T-cell (primary cell): ENCODE results near the gene LIPT2. TPM values are rescaled to one million over a fixed set of nuclear protein-coding genes. Genes with fewer than 3 reads are reported as not detected.
"Not testable (repeated sequence)": the region's sequence is repeated elsewhere in the genome, so short reads cannot be mapped to it uniquely, and the experiment has no call there.

Experiments used
- ATAC-seq, 4 experiments: fragments of 200-7000 bp in 3 of 4; fragments of 150-1000 bp in 1 of 4; cut with Tn5 transposase; replicated peaks in 1 of 4; 1 replicate in 3 of 4; 2 replicates in 1 of 4; pipeline ENCODE4 v1.10.0; 2021; ENCODE audit warnings: moderate library complexity in 3 of 4, mild to moderate bottlenecking in 2 of 4, moderate number of reproducible peaks in 1 of 4
- CTCF ChIA-PET, 2 donors: fragments of 300-600 bp; sonication (Branson Sonifier 250); formaldehyde crosslinking; loops; one replicate each; lab custom pipeline; 2022; ENCODE audit warnings: antibody characterized with exemption in 2 of 2; lab: Charles Lee
- POLR2A ChIA-PET, 2 donors: fragments of 300-600 bp; sonication (Branson Sonifier 250); formaldehyde crosslinking; loops; one replicate each; lab custom pipeline; 2022; ENCODE audit warnings: antibody characterized with exemption in 2 of 2; lab: Charles Lee
- DNase-seq, 35 experiments: peaks; one replicate each; pipeline versions ENCODE4 v3.0.0 to v3.0.0-alpha.2; 2013 to 2023
- H3K27ac ChIP-seq: one replicate; pipeline ENCODE4 v1.5.1; 2013; ENCODE audit warnings: low read length
- H3K27me3 ChIP-seq, 2 experiments: replicated peaks in 1 of 2; 1 replicate in 1 of 2; 2 replicates in 1 of 2; pipeline versions ENCODE4 v1.6.1 to v1.7.0; 2013; ENCODE audit warnings: low read length in 1 of 2, mixed read lengths in 1 of 2; ENCODE audit not compliant: control insufficient read depth in 2 of 2, insufficient read depth in 2 of 2; ENCODE audit errors: extremely low read depth in 1 of 2
- H3K36me3 ChIP-seq, 2 donors: 1 replicate in 1 of 2; 2 replicates in 1 of 2; pipeline versions ENCODE4 v1.6.1 to v1.7.0; 2013; ENCODE audit warnings: low read length in 1 of 2; ENCODE audit not compliant: control insufficient read depth in 2 of 2, insufficient read depth in 1 of 2; ENCODE audit errors: extremely low read depth in 1 of 2
- H3K4me1 ChIP-seq, 2 experiments: 1 replicate in 1 of 2; 2 replicates in 1 of 2; pipeline versions ENCODE4 v1.6.1 to v1.7.0; 2013; ENCODE audit warnings: low read length in 2 of 2, mixed read lengths in 1 of 2; ENCODE audit not compliant: insufficient read depth in 2 of 2, control insufficient read depth in 1 of 2; ENCODE audit errors: extremely low read depth in 1 of 2
- H3K4me3 ChIP-seq, 2 donors: 1 replicate in 1 of 2; 2 replicates in 1 of 2; pipeline versions ENCODE4 v1.5.1 to v1.7.0; 2013; ENCODE audit warnings: mild to moderate bottlenecking in 2 of 2, low read length in 1 of 2, moderate library complexity in 1 of 2; ENCODE audit not compliant: control insufficient read depth in 1 of 2; ENCODE audit errors: extremely low read depth in 1 of 2
- H3K9me3 ChIP-seq: 2 replicates; pipeline ENCODE4 v1.7.0; 2013
- H3K27ac Mint-ChIP-seq, 2 donors: one replicate each; pipeline ENCODE4 v1.8.0; 2020 to 2021; ENCODE audit warnings: mild to moderate bottlenecking in 2 of 2, mixed read lengths in 2 of 2
- H3K27me3 Mint-ChIP-seq, 2 donors: one replicate each; pipeline ENCODE4 v1.8.0; 2021 to 2022; ENCODE audit warnings: mixed read lengths in 2 of 2
- H3K36me3 Mint-ChIP-seq: one replicate; pipeline ENCODE4 v1.8.0; 2021; ENCODE audit warnings: mixed read lengths
- H3K4me1 Mint-ChIP-seq, 3 donors: one replicate each; pipeline ENCODE4 v1.8.0; 2020 to 2022; ENCODE audit warnings: mixed read lengths in 3 of 3, mild to moderate bottlenecking in 1 of 3
- H3K4me3 Mint-ChIP-seq, 3 donors: one replicate each; pipeline ENCODE4 v1.8.0; 2020 to 2022; ENCODE audit warnings: mild to moderate bottlenecking in 3 of 3, mixed read lengths in 3 of 3, moderate library complexity in 3 of 3
- H3K9me3 Mint-ChIP-seq, 3 donors: one replicate each; pipeline ENCODE4 v1.8.0; 2020 to 2022; ENCODE audit warnings: mixed read lengths in 3 of 3
- WGBS: methylation state at CpG from one replicate; pipeline ENCODE4 v1.1.5; 2013; ENCODE audit warnings: missing lambda C conversion rate; ENCODE audit not compliant: insufficient coverage; 5-methylcytosine and 5-hydroxymethylcytosine counted together
- total RNA-seq, 35 experiments: library from RNA in 6 of 35; stranded (reverse) in 6 of 35; fragments of 120-200 nt in 1 of 35; gene quantifications; one replicate each; pipeline versions ENCODE4 v1.2.1 to v1.2.4 and lab custom pipeline; 2013 to 2026

LIPT2 gene
- total RNA-seq (10 to 100 TPM in 4 of 5 donors, 1 to 10 TPM in 1; 8.9 to 16.1 (median 11.5) TPM), total RNA-seq (lab: John Stamatoyannopoulos, UW) (0.63 to 12.4 (median 5.0) reads per million in 29 experiments)
- total RNA-seq (2013) = 10.7 TPM

DNA sequence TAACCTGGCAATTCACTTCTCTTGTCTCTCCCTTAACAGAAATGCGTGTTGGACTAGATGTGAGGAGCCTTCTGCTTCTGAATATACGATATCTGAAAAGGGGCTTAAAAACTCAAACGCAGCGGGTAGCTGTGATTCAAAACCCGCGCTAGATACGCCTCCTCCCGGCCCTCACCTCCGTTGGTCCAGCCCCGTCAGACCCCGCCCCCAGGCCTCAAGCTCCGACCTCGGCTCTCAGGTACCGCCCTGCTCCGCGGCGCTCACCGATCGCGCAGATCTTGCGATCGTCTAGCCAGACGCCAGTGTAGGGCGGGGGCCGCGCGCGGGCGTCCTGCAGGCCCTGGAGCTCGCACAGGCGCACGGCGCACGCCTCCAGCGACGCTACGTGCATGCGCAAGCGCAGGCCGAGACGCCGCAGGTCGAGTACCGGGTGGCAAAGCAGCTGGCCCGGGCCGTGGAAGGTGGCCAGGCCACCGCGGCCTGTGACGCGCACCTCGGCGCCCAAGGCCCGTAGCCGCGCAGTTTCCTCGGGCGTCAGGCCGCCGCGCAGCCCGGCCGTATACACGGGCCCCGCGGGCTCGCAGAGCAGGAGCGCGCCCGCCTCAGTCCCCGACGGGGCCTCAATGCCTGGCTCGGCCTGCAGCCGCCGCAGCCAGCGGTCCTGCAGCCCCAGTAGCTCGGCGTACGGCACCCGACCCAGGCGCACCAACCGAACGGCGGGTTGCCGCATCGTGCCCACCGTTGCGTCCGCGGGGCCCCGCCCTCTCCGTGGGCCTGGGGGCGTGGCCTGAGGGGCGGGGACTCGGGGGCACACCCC lies at the start of gene LIPT2:
LIPT2 (minus strand) TSS at position 751 of the 817 bp plus-strand sequence; CDS start at position 730, 21 bp downstream.
- H3K27me3 Mint-ChIP-seq = no peaks in the 10 kb centered on the region
- POLR2A ChIA-PET = interaction anchor here in 1 of 2 donors (1.6 kb wide), 1 partner anchor 95 kb away, joined by 16 read pairs; the partner anchor contains the start of gene PGM2L1
- Histone ChIP-seq H3K27me3 (no peaks in the 10 kb centered on the region), H3K4me1 (peaks cover 5 to 15% of the 10 kb centered on the region in 2 experiments), H3K4me3 (peak within 1 kb of the TSS; percentile 54 to 68), H3K9me3 (peaks cover 4% of the 10 kb centered on the region), H3K27ac (peak within 1 kb of the TSS; percentile 52), H3K36me3 (no peaks in the 10 kb centered on the region)
- H3K9me3 Mint-ChIP-seq = peaks cover 0 to 6% (median 0%) of the 10 kb centered on the region in 3 donors
- peaks cover 12% of the 10 kb centered on the region for H3K36me3 Mint-ChIP-seq
- DNase-seq = peak; percentile 90 to 99 (median 98)
- peak within 1 kb of the TSS; percentile 82 to 83 (median 83) for H3K4me3 Mint-ChIP-seq
- H3K4me1 Mint-ChIP-seq = peaks cover 26 to 31% (median 27%) of the 10 kb centered on the region in 3 donors
- peak within 1 kb of the TSS; percentile 94 for H3K27ac Mint-ChIP-seq
- CTCF ChIA-PET = interaction anchor here (0.5 to 1.6 kb wide), 11 partner anchors 24 to 729 kb away, joined by 3 to 6 read pairs (median 4); partner anchors contain the start of genes PGM2L1 (in 1 of the 2) and POLD3 (in 1 of the 2)
- under 1% methylated on average over 86 of the region's 94 CpGs for WGBS
- ATAC-seq = peak; percentile 94 to 98 (median 97)

DNA sequence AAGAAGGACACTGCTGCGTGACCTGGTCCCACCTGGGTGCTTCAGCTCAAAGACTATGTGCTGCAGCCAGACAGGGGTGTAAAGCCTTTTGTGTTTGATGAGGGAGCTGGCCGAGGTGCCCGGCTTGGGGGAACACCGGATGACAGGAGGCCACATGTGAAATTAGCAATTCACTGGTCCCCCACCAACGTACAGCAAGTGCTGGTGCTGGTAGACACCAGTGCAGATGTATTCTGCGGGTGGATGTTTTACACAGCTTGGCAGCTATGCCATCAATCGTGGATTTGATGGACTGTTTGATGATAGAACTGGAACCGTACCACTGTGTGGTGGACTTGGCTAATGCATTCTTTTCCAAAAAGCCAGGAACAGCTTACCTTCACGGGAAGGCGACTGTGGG lies 47.9 kb upstream of the LIPT2 start:
- H3K36me3 ChIP-seq = no peaks in the 10 kb centered on the region
- H3K4me3 Mint-ChIP-seq = no peak overlapping the region
- no peaks in the 10 kb centered on the region for H3K4me1 Mint-ChIP-seq
- H3K4me1 ChIP-seq = no peaks in the 10 kb centered on the region
- peaks cover 8 to 26% (median 25%) of the 10 kb centered on the region in 3 donors for H3K9me3 Mint-ChIP-seq
- ATAC-seq (no peak), DNase-seq (no peak)
- POLR2A ChIA-PET = no interaction called here
- no peak overlapping the region for H3K27ac ChIP-seq
- H3K27ac Mint-ChIP-seq = no peak overlapping the region
- H3K9me3 ChIP-seq = no peaks in the 10 kb centered on the region
- H3K36me3 Mint-ChIP-seq = no peaks in the 10 kb centered on the region
- H3K27me3 ChIP-seq = peaks cover 0 to 8% of the 10 kb centered on the region in 2 experiments
- peaks cover 6 to 12% of the 10 kb centered on the region in 2 donors for H3K27me3 Mint-ChIP-seq
- H3K4me3 ChIP-seq = no peak overlapping the region
- 92% methylated on average over 10 of the region's 10 CpGs for WGBS
- CTCF ChIA-PET = no interaction called here

DNA sequence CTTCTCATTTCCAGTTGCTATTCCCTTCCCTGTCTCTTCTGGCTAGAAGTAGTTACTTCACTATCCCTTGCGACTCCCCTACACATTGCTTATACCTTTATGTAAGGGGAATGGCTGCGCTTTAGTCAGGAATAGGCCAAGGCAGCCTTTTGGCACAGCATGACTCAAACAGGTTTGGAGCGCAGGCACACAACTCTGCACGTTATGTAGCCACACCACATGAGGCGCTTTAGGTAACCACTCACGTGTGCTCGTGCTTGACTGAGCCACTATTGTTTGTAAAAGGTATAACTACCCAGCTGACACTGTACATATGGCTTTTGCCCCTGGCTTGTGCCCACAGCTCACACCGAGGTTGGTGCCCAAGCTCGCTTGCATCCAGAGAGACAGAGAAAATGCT lies 46.7 kb upstream of the LIPT2 start:
- DNase-seq (no peak), ATAC-seq (no peak)
- Mint-ChIP-seq H3K4me3 (no peak overlapping the region), H3K27me3 (peaks cover 6 to 12% of the 10 kb centered on the region in 2 donors), H3K9me3 (peaks cover 8 to 26% (median 25%) of the 10 kb centered on the region in 3 donors), H3K4me1 (no peaks in the 10 kb centered on the region), H3K36me3 (no peaks in the 10 kb centered on the region), H3K27ac (no peak overlapping the region)
- H3K9me3 ChIP-seq = no peaks in the 10 kb centered on the region
- no peaks in the 10 kb centered on the region for H3K36me3 ChIP-seq
- no peak overlapping the region for H3K4me3 ChIP-seq
- no peaks in the 10 kb centered on the region for H3K4me1 ChIP-seq
- POLR2A ChIA-PET = no interaction called here
- WGBS = 89% methylated on average over 6 of the region's 9 CpGs
- CTCF ChIA-PET = no interaction called here
- peaks cover 0 to 8% of the 10 kb centered on the region in 2 experiments for H3K27me3 ChIP-seq
- no peak overlapping the region for H3K27ac ChIP-seq

- ATAC-seq (no peak), DNase-seq (no peak)
- CTCF ChIA-PET = interaction anchor here in 1 of 2 donors (0.7 kb wide), 1 partner anchor 523 kb away, joined by 3 read pairs; no protein-coding TSS in a partner anchor
- Histone ChIP-seq H3K27ac (no peak overlapping the region), H3K27me3 (peaks cover 0 to 8% of the 10 kb centered on the region in 2 experiments), H3K9me3 (no peaks in the 10 kb centered on the region), H3K4me3 (no peak overlapping the region), H3K36me3 (no peaks in the 10 kb centered on the region), H3K4me1 (no peaks in the 10 kb centered on the region)
- Mint-ChIP-seq H3K4me1 (no peaks in the 10 kb centered on the region), H3K9me3 (peaks cover 8 to 20% (median 19%) of the 10 kb centered on the region in 3 donors), H3K4me3 (no peak overlapping the region), H3K27me3 (peaks cover 6 to 14% of the 10 kb centered on the region in 2 donors), H3K36me3 (no peaks in the 10 kb centered on the region), H3K27ac (no peak overlapping the region)
- POLR2A ChIA-PET = no interaction called here
Measured at GRCh38 chr11:74538680-74539079, 45.2 kb upstream of the LIPT2 start.

DNA sequence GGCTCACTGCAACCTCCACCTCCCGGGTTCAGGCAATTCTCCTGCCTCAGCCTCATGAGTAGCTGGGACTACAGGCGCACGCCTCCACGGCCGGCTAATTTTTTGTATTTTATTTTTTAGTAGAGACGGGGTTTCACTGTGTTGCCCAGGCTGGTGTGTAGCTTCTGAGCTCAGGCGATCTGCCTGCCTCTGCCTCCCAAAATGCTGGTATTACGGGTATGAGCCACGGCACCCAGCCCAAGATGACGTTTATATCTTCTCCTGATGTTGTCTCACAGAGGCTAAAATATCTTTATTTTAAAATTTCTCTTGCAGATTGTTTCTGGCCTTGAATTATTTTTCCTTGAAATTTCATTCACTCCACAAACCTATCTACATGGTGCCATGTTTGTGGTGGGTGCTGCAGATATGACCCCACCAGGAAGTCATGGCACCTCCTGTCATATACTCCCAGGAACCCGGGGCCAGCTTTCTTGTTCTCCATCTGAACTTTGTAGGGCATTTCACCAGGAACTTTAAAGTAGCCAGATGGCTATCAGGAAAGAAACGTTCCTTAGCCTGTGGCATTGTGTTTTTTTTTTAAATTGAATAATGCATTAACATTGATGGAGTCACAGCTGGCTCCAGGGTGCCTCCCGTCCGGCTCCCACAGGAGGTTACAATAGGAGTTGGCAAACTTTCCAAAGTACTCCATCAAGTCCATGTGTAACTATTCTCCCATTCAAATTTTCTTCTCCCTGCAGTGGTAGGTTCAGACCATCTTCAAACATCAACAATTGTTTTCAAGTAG lies 42.0 kb upstream of the LIPT2 start:
- WGBS = 90% methylated on average over 2 of the region's 14 CpGs
- H3K4me3 Mint-ChIP-seq = no peak overlapping the region

GRCh38 chr11:74534946-74535275 lies 41.4 kb upstream of the LIPT2 start:
- CTCF ChIA-PET = not testable (repeated sequence)

More for the DNA sequence above, 42.0 kb upstream of the LIPT2 start:
- Mint-ChIP-seq H3K9me3 (peaks cover 8 to 16% (median 15%) of the 10 kb centered on the region in 3 donors), H3K27me3 (peaks cover 6 to 11% of the 10 kb centered on the region in 2 donors), H3K36me3 (no peaks in the 10 kb centered on the region), H3K4me1 (no peaks in the 10 kb centered on the region), H3K27ac (no peak overlapping the region)
- Histone ChIP-seq H3K4me1 (no peaks in the 10 kb centered on the region), H3K27me3 (peaks cover 0 to 3% of the 10 kb centered on the region in 2 experiments), H3K36me3 (no peaks in the 10 kb centered on the region), H3K9me3 (no peaks in the 10 kb centered on the region), H3K27ac (no peak overlapping the region), H3K4me3 (no peak overlapping the region)
- DNase-seq (no peak), ATAC-seq (no peak)
- POLR2A ChIA-PET = no interaction called here
- CTCF ChIA-PET = no interaction called here

More at GRCh38 chr11:74534946-74535275, 41.4 kb upstream of the LIPT2 start:
- H3K4me3 Mint-ChIP-seq, H3K4me3 ChIP-seq, H3K36me3 Mint-ChIP-seq, H3K27me3 Mint-ChIP-seq, POLR2A ChIA-PET, H3K4me1 Mint-ChIP-seq, H3K27me3 ChIP-seq, ATAC-seq, DNase-seq, H3K9me3 ChIP-seq, H3K4me1 ChIP-seq, H3K27ac ChIP-seq, H3K27ac Mint-ChIP-seq, H3K36me3 ChIP-seq: not testable (repeated sequence)
- WGBS = 92% methylated on average over 5 of the region's 10 CpGs
- H3K9me3 Mint-ChIP-seq = peaks cover 8 to 16% (median 15%) of the 10 kb centered on the region in 3 donors
